Smooth muscle cell (in vitro differentiated cells): ENCODE data around the gene KLHDC7B. TPM values are rescaled to one million over a fixed set of nuclear protein-coding genes. Genes with fewer than 3 reads are reported as not detected.

Experiments
- DNase-seq: peaks from one replicate; lab custom pipeline; 2025; ENCODE audit not compliant: unreplicated experiment; lab: John Stamatoyannopoulos, UW
- H2AFZ ChIP-seq: fragments of 200-600 bp; sonication (generic); 2 replicates; pipeline ENCODE4 v1.6.0; 2016; ENCODE audit warnings: antibody characterized with exemption, low read depth, mild to moderate bottlenecking
- H3F3A ChIP-seq: fragments of 200-600 bp; sonication (generic); 2 replicates; pipeline ENCODE4 v1.6.0; 2017; ENCODE audit warnings: antibody characterized with exemption, low read depth
- H3K27ac ChIP-seq: fragments of 200-600 bp; sonication (generic); 2 replicates; pipeline ENCODE4 v1.5.1; 2016; ENCODE audit warnings: low read depth, mild to moderate bottlenecking
- H3K27me3 ChIP-seq: fragments of 200-600 bp; sonication (generic); 2 replicates; pipeline ENCODE4 v1.6.1; 2016; ENCODE audit warnings: low read depth, mild to moderate bottlenecking
- H3K36me3 ChIP-seq: fragments of 200-600 bp; sonication (generic); 2 replicates; pipeline ENCODE4 v1.5.1; 2016; ENCODE audit warnings: low read depth
- H3K4me1 ChIP-seq: fragments of 200-600 bp; sonication (generic); 2 replicates; pipeline ENCODE4 v1.5.1; 2016; ENCODE audit warnings: low read depth
- H3K4me2 ChIP-seq: fragments of 200-600 bp; sonication (generic); 2 replicates; pipeline ENCODE4 v1.6.0; 2016; ENCODE audit warnings: mild to moderate bottlenecking
- H3K4me3 ChIP-seq: fragments of 200-600 bp; sonication (generic); 2 replicates; pipeline ENCODE4 v1.5.1; 2016; ENCODE audit warnings: mild to moderate bottlenecking
- H3K79me2 ChIP-seq: fragments of 200-600 bp; sonication (generic); 2 replicates; pipeline ENCODE4 v1.6.0; 2016; ENCODE audit warnings: low read depth, mild to moderate bottlenecking
- H3K9ac ChIP-seq: fragments of 200-600 bp; sonication (generic); 2 replicates; pipeline ENCODE4 v1.6.0; 2016; ENCODE audit warnings: low read depth
- H3K9me3 ChIP-seq: fragments of 200-600 bp; sonication (generic); replicated peaks from 2 replicates; pipeline ENCODE4 v1.5.1; 2016; ENCODE audit warnings: low read depth
- H4K20me1 ChIP-seq: fragments of 200-600 bp; sonication (generic); 2 replicates; pipeline ENCODE4 v1.6.0; 2016; ENCODE audit warnings: low read depth
- CTCF ChIP-seq: fragments of 200-600 bp; sonication (generic); IDR thresholded peaks from 2 replicates; pipeline ENCODE4 v1.5.1; 2017; ENCODE audit warnings: borderline replicate concordance, mild to moderate bottlenecking, antibody characterized with exemption; ENCODE audit not compliant: insufficient read depth, poor library complexity, severe bottlenecking
- WGBS: methylation state at CpG from one replicate; pipeline ENCODE4 v1.1.7; 2016; ENCODE audit warnings: low lambda C conversion rate; 5-methylcytosine and 5-hydroxymethylcytosine counted together
- polyA plus RNA-seq: library from polyadenylated mRNA; unstranded; fragments of >200 nt; fragmentation: Nextera tagmentation; extraction: Ambion mirVana; gene quantifications from 2 replicates; pipeline ENCODE4 v1.2.1, GENCODE V29; 2016
- total RNA-seq: library from RNA; depleted of rRNA; stranded (reverse); fragments of >200 nt; gene quantifications from 2 replicates; pipeline ENCODE4 v1.2.3, GENCODE V29; 2014

Gene KLHDC7B
- total and polyA plus RNA-seq, 2 experiments from 2014 or later: 1.1 to 1.5 TPM

GRCh38 chr22:50546326-50547262, 895 bp downstream of the KLHDC7B start:
- Histone ChIP-seq H4K20me1 (no peaks in the 10 kb centered on the region), H3K4me2 (peak overlapping the region; percentile 85), H3K36me3 (no peaks in the 10 kb centered on the region), H3K27ac (no peak overlapping the region), H3K27me3 (no peaks in the 10 kb centered on the region), H3F3A (no peaks in the 10 kb centered on the region), H2AFZ (no peak overlapping the region), H3K9me3 (no peaks in the 10 kb centered on the region), H3K9ac (no peak overlapping the region), H3K4me1 (peaks cover 8% of the 10 kb centered on the region), H3K79me2 (no peaks in the 10 kb centered on the region), H3K4me3 (no peak overlapping the region)
- WGBS: 97% methylated on average over 51 of the region's 78 CpGs
- no peak for TF ChIP-seq CTCF
- DNase-seq: no peak

- TF ChIP-seq CTCF: no peak
- no peaks in the 10 kb centered on the region for H3K36me3 ChIP-seq
- H3K27ac ChIP-seq: no peak overlapping the region
- no peaks in the 10 kb centered on the region for H3K27me3 ChIP-seq
- DNase-seq: no peak
- H2AFZ ChIP-seq: no peak overlapping the region
- 93% methylated on average over 31 of the region's 35 CpGs for WGBS
- no peaks in the 10 kb centered on the region for H3K9me3 ChIP-seq
- no peak overlapping the region for H3K4me2 ChIP-seq
- peaks cover 8% of the 10 kb centered on the region for H3K4me1 ChIP-seq
- H3F3A ChIP-seq: no peaks in the 10 kb centered on the region
- H3K4me3 ChIP-seq: no peak overlapping the region
- no peaks in the 10 kb centered on the region for H4K20me1 ChIP-seq
- H3K79me2 ChIP-seq: no peaks in the 10 kb centered on the region
- no peak overlapping the region for H3K9ac ChIP-seq
These were observed 1.7 kb downstream of the KLHDC7B start for GRCh38 chr22:50547263-50547985.

GRCh38 chr22:50548040-50548920, 2.6 kb downstream of the KLHDC7B start:
- Histone ChIP-seq H2AFZ (no peak overlapping the region), H3K4me3 (no peak overlapping the region), H3K9ac (no peak overlapping the region), H3K9me3 (no peaks in the 10 kb centered on the region), H3K79me2 (no peaks in the 10 kb centered on the region), H3K4me1 (peaks cover 8% of the 10 kb centered on the region), H3K27me3 (no peaks in the 10 kb centered on the region), H3K36me3 (no peaks in the 10 kb centered on the region), H4K20me1 (no peaks in the 10 kb centered on the region), H3K4me2 (no peak overlapping the region), H3F3A (no peaks in the 10 kb centered on the region), H3K27ac (no peak overlapping the region)
- WGBS: 94% methylated on average over 41 of the region's 56 CpGs
- no peak for TF ChIP-seq CTCF
- DNase-seq: no peak
